Naive thymus-derived CD4-positive, alpha-beta T cell (primary cell): ENCODE measurements around the gene BNIP2. TPM values are rescaled to one million over a fixed set of nuclear protein-coding genes. Genes with fewer than 3 reads are reported as not detected.

ENCODE experiments used
- ATAC-seq: fragments of 150-1000 bp; cut with Tn5 transposase; 2 replicates; pipeline ENCODE4 v1.10.0; 2021; ENCODE audit warnings: mild to moderate bottlenecking, moderate library complexity
- CTCF ChIA-PET: fragments of 350-600 bp; sonication (Branson Sonifier 250); formaldehyde crosslinking; loops from one replicate; lab custom pipeline; 2021; ENCODE audit warnings: antibody characterized with exemption; lab: Charles Lee
- POLR2A ChIA-PET: fragments of 350-600 bp; sonication (Branson Sonifier 250); formaldehyde crosslinking; loops from one replicate; lab custom pipeline; 2021; ENCODE audit warnings: antibody characterized with exemption, inconsistent platforms; lab: Charles Lee
- DNase-seq, 9 donors: peaks; one replicate each; pipeline versions ENCODE4 v3.0.0 to v3.0.0-alpha.2; 2020 to 2022; ENCODE audit warnings: mixed read lengths in 1 of 9
- H3K27ac ChIP-seq: one replicate; pipeline ENCODE4 v1.7.0; 2013; ENCODE audit warnings: mild to moderate bottlenecking, low read depth, low read length, moderate library complexity
- H3K27me3 ChIP-seq, 2 donors: one replicate each; pipeline ENCODE4 v1.7.0; 2013; ENCODE audit warnings: low read length in 2 of 2, mild to moderate bottlenecking in 2 of 2, moderate library complexity in 2 of 2; ENCODE audit not compliant: control insufficient read depth in 2 of 2, insufficient read depth in 2 of 2
- H3K36me3 ChIP-seq, 3 experiments: 1 replicate in 2 of 3; 2 replicates in 1 of 3; pipeline ENCODE4 v1.7.0; 2013; ENCODE audit warnings: low read length in 3 of 3, mild to moderate bottlenecking in 3 of 3, moderate library complexity in 1 of 3; ENCODE audit not compliant: insufficient read depth in 3 of 3, control insufficient read depth in 2 of 3
- H3K4me1 ChIP-seq, 2 donors: one replicate each; pipeline ENCODE4 v1.7.0; 2013; ENCODE audit warnings: low read length in 2 of 2, mild to moderate bottlenecking in 2 of 2, moderate library complexity in 1 of 2; ENCODE audit not compliant: control insufficient read depth in 2 of 2, insufficient read depth in 2 of 2
- H3K4me3 ChIP-seq: 2 replicates; pipeline ENCODE4 v1.7.0; 2013; ENCODE audit warnings: mild to moderate bottlenecking, low read length
- H3K9me3 ChIP-seq, 3 experiments: 1 replicate in 2 of 3; 2 replicates in 1 of 3; pipeline ENCODE4 v1.7.0; 2013; ENCODE audit warnings: low read length in 3 of 3; ENCODE audit not compliant: control insufficient read depth in 2 of 3
- H3K27ac Mint-ChIP-seq, 9 donors: one replicate each; pipeline ENCODE4 v1.8.0; 2020 to 2022; ENCODE audit warnings: mixed read lengths in 9 of 9, mild to moderate bottlenecking in 8 of 9, moderate library complexity in 5 of 9, inconsistent platforms in 2 of 9
- H3K27me3 Mint-ChIP-seq, 5 donors: one replicate each; pipeline ENCODE4 v1.8.0; 2021 to 2022; ENCODE audit warnings: mixed read lengths in 5 of 5, mild to moderate bottlenecking in 1 of 5
- H3K36me3 Mint-ChIP-seq, 5 donors: one replicate each; pipeline ENCODE4 v1.8.0; 2020 to 2022; ENCODE audit warnings: mixed read lengths in 5 of 5, mild to moderate bottlenecking in 3 of 5, inconsistent platforms in 1 of 5
- H3K4me1 Mint-ChIP-seq, 7 donors: one replicate each; pipeline ENCODE4 v1.8.0; 2020 to 2022; ENCODE audit warnings: mixed read lengths in 7 of 7, mild to moderate bottlenecking in 3 of 7, inconsistent platforms in 1 of 7
- H3K4me3 Mint-ChIP-seq, 10 donors: one replicate each; pipeline ENCODE4 v1.8.0; 2020 to 2022; ENCODE audit warnings: mild to moderate bottlenecking in 10 of 10, mixed read lengths in 10 of 10, moderate library complexity in 6 of 10, inconsistent platforms in 2 of 10
- H3K9me3 Mint-ChIP-seq, 11 donors: one replicate each; pipeline ENCODE4 v1.8.0; 2020 to 2022; ENCODE audit warnings: mixed read lengths in 11 of 11, mild to moderate bottlenecking in 4 of 11, inconsistent platforms in 1 of 11, moderate library complexity in 1 of 11
- intact Hi-C, 2 donors: fragments of 100-400 bp; cut with micrococcal nuclease; formaldehyde crosslinking; loops; one replicate each; pipeline ENCODE4 v1.15.1; 2023
- polyA plus RNA-seq, 2 donors: library from polyadenylated mRNA; unstranded; fragments of 300-500 nt; fragmentation: Illumina TruSeq; gene quantifications; one replicate each; pipeline ENCODE4 v1.2.3, GENCODE V29; 2021
- total RNA-seq, 6 experiments: library from RNA in 5 of 6; stranded (reverse) in 5 of 6; gene quantifications; 1 replicate in 5 of 6; 2 replicates in 1 of 6; pipeline ENCODE4 v1.2.3 and lab custom pipeline; 2021 to 2026

Gene BNIP2
- total and polyA plus RNA-seq, 7 experiments from 2014 or later: 76.1 to 116 (median 91.4) TPM

DNA sequence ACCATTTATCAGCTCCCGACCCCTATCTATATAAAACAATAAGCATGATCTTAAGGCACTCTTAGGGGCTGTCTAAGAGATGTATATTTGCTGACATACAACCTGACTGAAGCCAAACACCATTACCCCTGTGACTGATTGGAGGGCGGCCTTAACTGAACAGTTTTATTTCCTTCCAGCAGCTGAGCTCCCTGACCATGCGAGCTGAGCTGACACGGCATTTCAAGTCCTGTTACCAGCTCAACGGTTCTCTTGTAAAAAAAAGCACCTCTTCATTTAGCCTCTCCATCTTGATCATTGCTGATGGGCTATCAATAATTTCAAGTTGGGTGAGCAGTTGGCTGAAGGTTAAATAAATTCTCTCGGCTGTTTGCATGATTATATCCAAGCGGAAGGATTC lies 33.4 kb upstream of the BNIP2 start:
- H3K4me1 ChIP-seq: no peaks in the 10 kb centered on the region
- POLR2A ChIA-PET: no interaction called here
- H3K27me3 ChIP-seq: no peaks in the 10 kb centered on the region
- H3K9me3 ChIP-seq: no peaks in the 10 kb centered on the region
- peaks cover 0 to 17% (median 0%) of the 10 kb centered on the region in 5 donors for H3K27me3 Mint-ChIP-seq
- peaks cover 0 to 3% (median 0%) of the 10 kb centered on the region in 7 donors for H3K4me1 Mint-ChIP-seq
- intact Hi-C loops: no loop called here
- H3K27ac ChIP-seq: no peak overlapping the region
- H3K4me3 Mint-ChIP-seq: no peak overlapping the region
- H3K27ac Mint-ChIP-seq: no peak overlapping the region
- DNase-seq (no peak), ATAC-seq (no peak)
- H3K36me3 ChIP-seq: no peaks in the 10 kb centered on the region
- no peak overlapping the region for H3K4me3 ChIP-seq
- H3K36me3 Mint-ChIP-seq: no peaks in the 10 kb centered on the region
- CTCF ChIA-PET: interaction anchor here (0.8 kb wide), 1 partner anchor 411 kb away, joined by 4 read pairs; no protein-coding TSS in a partner anchor
- peaks cover 0 to 1% (median 0%) of the 10 kb centered on the region in 11 donors for H3K9me3 Mint-ChIP-seq

DNA sequence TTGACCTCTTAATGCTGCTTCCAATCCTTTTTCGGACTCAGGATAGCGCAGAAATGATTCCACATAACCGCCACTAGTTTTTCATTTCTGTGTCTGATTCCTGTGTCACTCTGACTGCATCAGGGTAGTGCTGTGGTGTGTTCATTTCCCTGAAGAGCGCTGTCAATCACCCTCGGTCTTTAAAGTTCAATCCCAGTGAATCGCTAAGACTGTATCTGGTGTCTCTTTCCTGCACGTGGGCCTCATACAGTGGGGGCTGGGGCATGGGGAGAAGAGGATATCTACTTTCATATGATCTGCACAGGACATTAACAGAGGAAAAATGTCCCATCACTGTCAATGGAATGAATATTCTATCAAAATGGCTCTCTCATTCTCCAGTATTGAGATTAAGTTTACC lies 32.9 kb upstream of the BNIP2 start:
- no peaks in the 10 kb centered on the region for H3K9me3 ChIP-seq
- H3K4me1 ChIP-seq: no peaks in the 10 kb centered on the region
- CTCF ChIA-PET: no interaction called here
- no peak overlapping the region for H3K27ac Mint-ChIP-seq
- peaks cover 0 to 14% (median 0%) of the 10 kb centered on the region in 5 donors for H3K27me3 Mint-ChIP-seq
- no peak overlapping the region for H3K4me3 Mint-ChIP-seq
- ATAC-seq (no peak), DNase-seq (no peak)
- H3K36me3 Mint-ChIP-seq: no peaks in the 10 kb centered on the region
- peaks cover 0 to 3% (median 0%) of the 10 kb centered on the region in 7 donors for H3K4me1 Mint-ChIP-seq
- no peaks in the 10 kb centered on the region for H3K36me3 ChIP-seq
- no peak overlapping the region for H3K27ac ChIP-seq
- peaks cover 0 to under 1% (median 0%) of the 10 kb centered on the region in 11 donors for H3K9me3 Mint-ChIP-seq
- intact Hi-C loops: no loop called here
- POLR2A ChIA-PET: no interaction called here
- no peak overlapping the region for H3K4me3 ChIP-seq
- H3K27me3 ChIP-seq: no peaks in the 10 kb centered on the region

DNA sequence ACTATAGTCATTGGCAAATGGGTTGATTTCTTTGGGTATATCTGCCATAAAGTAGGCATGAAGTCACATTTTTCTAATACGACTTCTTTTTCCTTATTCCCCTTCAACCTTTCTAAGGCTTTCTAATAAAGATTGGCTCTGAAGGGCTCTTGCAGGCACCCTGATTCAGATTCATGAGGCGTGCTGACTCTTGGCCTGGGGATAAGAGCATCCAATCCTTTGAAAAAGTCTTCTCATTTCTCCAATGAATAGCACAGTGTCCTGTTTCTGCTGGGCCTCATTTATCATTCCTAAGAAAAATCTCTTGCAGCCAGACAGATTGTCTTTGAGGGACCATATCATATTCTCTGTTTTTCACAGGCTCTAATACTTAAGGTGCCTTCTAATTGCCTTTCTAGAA lies 32.3 kb upstream of the BNIP2 start:
- Mint-ChIP-seq H3K4me3 (no peak overlapping the region), H3K27ac (no peak overlapping the region), H3K4me1 (peaks cover 0 to 3% (median 0%) of the 10 kb centered on the region in 7 donors), H3K9me3 (peaks cover 0 to 2% (median 0%) of the 10 kb centered on the region in 11 donors), H3K36me3 (no peaks in the 10 kb centered on the region), H3K27me3 (peaks cover 0 to 14% (median 0%) of the 10 kb centered on the region in 5 donors)
- Histone ChIP-seq H3K36me3 (no peaks in the 10 kb centered on the region), H3K27me3 (no peaks in the 10 kb centered on the region), H3K4me3 (no peak overlapping the region), H3K4me1 (no peaks in the 10 kb centered on the region), H3K9me3 (no peaks in the 10 kb centered on the region), H3K27ac (no peak overlapping the region)
- POLR2A ChIA-PET: no interaction called here
- ATAC-seq (no peak), DNase-seq (no peak)
- CTCF ChIA-PET: no interaction called here
- intact Hi-C loops: no loop called here

DNA sequence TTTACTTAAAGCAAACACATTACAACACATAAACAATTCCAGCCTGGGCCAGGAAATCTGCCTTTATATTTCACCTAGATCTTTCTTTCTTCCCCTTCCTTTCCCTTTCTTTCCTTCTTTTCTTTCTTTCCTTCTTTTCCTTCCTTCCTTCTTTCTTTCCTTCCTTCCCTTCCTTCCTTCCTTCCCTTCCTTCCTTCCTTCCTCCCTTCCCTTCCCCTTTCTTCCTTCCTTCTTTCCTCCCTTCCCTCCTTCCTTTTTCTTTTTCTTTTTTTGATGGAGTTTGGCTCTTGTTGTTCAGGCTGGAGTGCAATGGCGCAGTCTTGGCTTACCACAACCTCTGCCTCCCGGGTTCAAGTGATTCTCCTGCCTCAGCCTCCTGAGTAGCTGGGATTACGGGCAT lies 24.1 kb upstream of the BNIP2 start:
- no peak overlapping the region for H3K4me3 ChIP-seq
- no peak for DNase-seq
- intact Hi-C loops: no loop called here
- peaks cover 0 to 20% (median 0%) of the 10 kb centered on the region in 5 donors for H3K27me3 Mint-ChIP-seq
- no peaks in the 10 kb centered on the region for H3K36me3 Mint-ChIP-seq
- H3K4me1 ChIP-seq: no peaks in the 10 kb centered on the region
- H3K36me3 ChIP-seq: no peaks in the 10 kb centered on the region
- no peaks in the 10 kb centered on the region for H3K9me3 ChIP-seq
- no peak overlapping the region for H3K27ac ChIP-seq
- no peak overlapping the region for H3K27ac Mint-ChIP-seq
- peaks cover 0 to 5% (median 0%) of the 10 kb centered on the region in 11 donors for H3K9me3 Mint-ChIP-seq
- H3K4me3 Mint-ChIP-seq: no peak overlapping the region
- ChIA-PET POLR2A (interaction anchor here (0.7 kb wide), 1 partner anchor 11 kb away, joined by 4 read pairs; no protein-coding TSS in a partner anchor), CTCF (no interaction called here)
- ATAC-seq: no peak
- H3K27me3 ChIP-seq: no peaks in the 10 kb centered on the region
- no peaks in the 10 kb centered on the region for H3K4me1 Mint-ChIP-seq

DNA sequence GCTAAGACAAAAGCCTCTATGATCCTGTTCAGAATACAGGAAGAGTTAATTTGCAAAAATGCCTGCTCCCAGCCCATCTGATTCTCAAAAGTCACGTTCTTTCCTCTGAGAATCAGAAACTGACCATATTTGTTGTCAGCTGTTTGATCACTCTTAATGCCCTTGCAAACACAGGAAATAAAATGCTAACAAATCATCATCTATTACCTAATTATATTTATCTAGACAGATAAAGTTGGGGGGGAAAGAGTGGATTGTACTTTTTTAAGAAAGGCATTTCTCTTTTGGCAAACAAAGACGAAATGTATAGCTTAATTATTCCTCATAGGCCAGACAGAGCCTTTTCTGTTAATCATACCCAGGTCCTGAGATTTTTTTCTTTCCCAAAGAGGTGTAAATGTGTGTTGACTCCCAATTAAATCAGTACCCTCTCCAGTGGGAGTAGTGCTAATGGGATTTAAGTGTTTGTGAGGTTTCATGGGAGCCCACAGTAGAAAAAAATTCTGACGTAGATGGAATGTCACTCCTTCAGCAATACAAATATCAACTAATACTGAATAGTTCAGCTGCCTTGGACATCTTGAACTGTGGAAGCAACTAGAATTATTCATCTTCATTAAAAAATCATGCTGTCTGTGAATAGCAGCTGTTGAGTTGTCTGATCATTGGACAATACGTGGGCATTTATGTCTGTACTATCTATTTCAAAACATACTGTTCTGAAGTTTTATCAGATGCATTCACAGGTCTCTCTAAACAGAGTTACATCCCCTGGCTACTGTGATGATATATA lies 22.5 kb upstream of the BNIP2 start:
- intact Hi-C loops: no loop called here
- no peak for DNase-seq
- H3K27ac Mint-ChIP-seq: no peak overlapping the region
- no peak overlapping the region for H3K4me3 Mint-ChIP-seq
- no peaks in the 10 kb centered on the region for H3K36me3 Mint-ChIP-seq
- Histone ChIP-seq H3K27me3 (no peaks in the 10 kb centered on the region), H3K36me3 (no peaks in the 10 kb centered on the region), H3K4me1 (no peaks in the 10 kb centered on the region), H3K27ac (no peak overlapping the region), H3K9me3 (no peaks in the 10 kb centered on the region), H3K4me3 (no peak overlapping the region)
- H3K4me1 Mint-ChIP-seq: no peaks in the 10 kb centered on the region
- ChIA-PET CTCF (no interaction called here), POLR2A (no interaction called here)
- ATAC-seq: no peak
- peaks cover 0 to 23% (median 0%) of the 10 kb centered on the region in 5 donors for H3K27me3 Mint-ChIP-seq
- H3K9me3 Mint-ChIP-seq: peaks cover 0 to 9% (median 0%) of the 10 kb centered on the region in 11 donors

DNA sequence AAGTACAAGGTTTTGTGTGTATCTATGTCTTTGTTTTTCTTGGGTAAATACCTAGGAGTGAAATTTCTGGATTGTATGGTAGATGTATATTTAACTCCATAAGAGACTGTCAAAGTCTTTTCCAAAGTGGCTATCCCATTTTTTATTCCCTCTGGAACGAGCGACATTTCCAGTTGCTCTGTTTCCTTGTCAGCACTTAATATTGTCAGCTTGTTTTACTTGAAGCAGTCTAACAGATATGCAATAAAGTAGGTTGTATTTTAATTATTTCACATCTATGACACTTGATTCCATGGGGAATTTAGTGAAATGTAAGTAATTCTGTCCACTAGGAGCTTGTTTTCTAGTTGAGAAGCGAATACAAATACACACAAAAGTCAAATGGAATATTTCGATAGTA lies 18.5 kb upstream of the BNIP2 start:
- no peak overlapping the region for H3K27ac Mint-ChIP-seq
- ChIA-PET POLR2A (interaction anchor here (0.6 kb wide), 1 partner anchor 632 kb away, joined by 3 read pairs; no protein-coding TSS in a partner anchor), CTCF (interaction anchor here (1.0 kb wide), 1 partner anchor 43 kb away, joined by 3 read pairs; no protein-coding TSS in a partner anchor)
- ATAC-seq: no peak
- H3K9me3 Mint-ChIP-seq: peaks cover 0 to 9% (median 0%) of the 10 kb centered on the region in 11 donors
- no peaks in the 10 kb centered on the region for H3K4me1 ChIP-seq
- H3K4me3 ChIP-seq: no peak overlapping the region
- no peaks in the 10 kb centered on the region for H3K36me3 Mint-ChIP-seq
- H3K27me3 ChIP-seq: no peaks in the 10 kb centered on the region
- no peak overlapping the region for H3K4me3 Mint-ChIP-seq
- H3K4me1 Mint-ChIP-seq: no peaks in the 10 kb centered on the region
- no peak overlapping the region for H3K27ac ChIP-seq
- H3K9me3 ChIP-seq: no peaks in the 10 kb centered on the region
- no peaks in the 10 kb centered on the region for H3K36me3 ChIP-seq
- DNase-seq: no peak
- peaks cover 0 to 39% (median 0%) of the 10 kb centered on the region in 5 donors for H3K27me3 Mint-ChIP-seq
- intact Hi-C loops: no loop called here
